GM18508 (cell line): Measurements from ENCODE around the gene HSF5.
A peak's percentile ranks its signal among the peaks of the same experiment; 100 is the strongest.

Source experiments
- ATAC-seq: cut with Tn5 transposase; IDR thresholded peaks from one replicate; pipeline ENCODE4 v1.9.1; 2021; ENCODE audit warnings: moderate number of reproducible peaks; ENCODE audit not compliant: insufficient read depth, unreplicated experiment

Gene HSF5

GRCh38 chr17:58487589-58488427, at the start of gene HSF5:
Gene HSF5, minus strand, starts transcription at chr17:58488408. Its CDS starts 134 bp downstream, at chr17:58488274.
- ATAC-seq: no peak

GRCh38 chr17:58537266-58537665, 49.1 kb upstream of the HSF5 start:
- no peak for ATAC-seq

GRCh38 chr17:58536542-58536941, 48.3 kb upstream of the HSF5 start:
- ATAC-seq: no peak

GRCh38 chr17:58535431-58535830, 47.2 kb upstream of the HSF5 start:
- no peak for ATAC-seq

GRCh38 chr17:58534901-58535421, 46.8 kb upstream of the HSF5 start:
- ATAC-seq: no peak

GRCh38 chr17:58534331-58534730, 46.1 kb upstream of the HSF5 start:
- ATAC-seq: no peak

GRCh38 chr17:58533616-58534188, 45.5 kb upstream of the HSF5 start:
- no peak for ATAC-seq

- no peak for ATAC-seq
Observed at GRCh38 chr17:58532555-58532951, 44.3 kb upstream of the HSF5 start.

- no peak for ATAC-seq
Observed at GRCh38 chr17:58531661-58532554, 43.7 kb upstream of the HSF5 start.

- ATAC-seq: no peak
Observed at GRCh38 chr17:58531122-58531521, 42.9 kb upstream of the HSF5 start.

GRCh38 chr17:58530655-58531054, 42.4 kb upstream of the HSF5 start:
- no peak for ATAC-seq

- ATAC-seq: no peak
Observed at GRCh38 chr17:58529275-58529674, 41.1 kb upstream of the HSF5 start.

- no peak for ATAC-seq
Observed at GRCh38 chr17:58528443-58528842, 40.2 kb upstream of the HSF5 start.

GRCh38 chr17:58527949-58528348, 39.7 kb upstream of the HSF5 start:
- no peak for ATAC-seq

GRCh38 chr17:58527306-58527705, 39.1 kb upstream of the HSF5 start:
- ATAC-seq: no peak

GRCh38 chr17:58525239-58525638, 37.0 kb upstream of the HSF5 start:
- ATAC-seq: no peak

- no peak for ATAC-seq
Observed at GRCh38 chr17:58521680-58522079, 33.5 kb upstream of the HSF5 start.

- no peak for ATAC-seq
Observed at GRCh38 chr17:58520843-58521430, 32.7 kb upstream of the HSF5 start.

- peak; percentile 67 for ATAC-seq
Observed at GRCh38 chr17:58517928-58518609, 29.9 kb upstream of the HSF5 start.
